ENCODE data around the gene NELL1. TPM values are rescaled to one million over a fixed set of nuclear protein-coding genes. Genes with fewer than 3 reads are reported as not detected.

The NELL1 gene
- total and polyA plus RNA-seq, 2 donors (not counting 1 experiment from before 2014, with no cell fraction given): not detected

- H3K9ac ChIP-seq (ENCODE audit: insufficient read depth, low read length): no peak overlapping the region
- H2AFZ ChIP-seq (ENCODE audit: low read length): no peak overlapping the region
- H3K4me1 ChIP-seq (ENCODE audit: control insufficient read depth, extremely low read depth, insufficient read depth, low read length): no peaks in the 10 kb centered on the region
- H3K27ac ChIP-seq (ENCODE audit: insufficient read depth, low read length): no peak overlapping the region
- no peak for TF ChIP-seq EZH2 (IDR thresholded peaks at IDR 0.05; ENCODE audit: low read length, missing control alignments)
- TF ChIP-seq CTCF (conservative IDR thresholded peaks at IDR 0.05 in 1 of 2, IDR thresholded peaks at IDR 0.05 in 1 of 2; ENCODE audit: low read depth in 1 of 2, low read length in 2 of 2): no peak
- H3K79me2 ChIP-seq (ENCODE audit: control insufficient read depth, insufficient read depth, low read length): no peaks in the 10 kb centered on the region
- no peaks in the 10 kb centered on the region for H4K20me1 ChIP-seq (ENCODE audit: control insufficient read depth, extremely low read depth, insufficient read depth, low read length)
- H3K36me3 ChIP-seq (ENCODE audit: control insufficient read depth, insufficient read depth, low read length): no peaks in the 10 kb centered on the region
- H3K9me3 ChIP-seq (ENCODE audit: control insufficient read depth, insufficient read depth, low read depth, low read length): no peaks in the 10 kb centered on the region
- H3K4me3 ChIP-seq (replicated peaks in 1 of 4; ENCODE audit: control extremely low read depth in 1 of 4, insufficient read depth in 1 of 4, low read depth in 3 of 4, low read length in 4 of 4): no peak overlapping the region
- no peak for DNase-seq (ENCODE audit: low read depth in 2 of 2)
- no peaks in the 10 kb centered on the region for H3K27me3 ChIP-seq (ENCODE audit: control insufficient read depth, insufficient read depth, low read length)
- no peak overlapping the region for H3K4me2 ChIP-seq (ENCODE audit: extremely low read depth, insufficient read depth, low read length)
Measured at GRCh38 chr11:21121991-21122390, 452.6 kb downstream of the NELL1 start.

GRCh38 chr11:21122523-21122922, 453.1 kb downstream of the NELL1 start:
- no peaks in the 10 kb centered on the region for H3K27me3 ChIP-seq (ENCODE audit: control insufficient read depth, insufficient read depth, low read length)
- H3K36me3 ChIP-seq (ENCODE audit: control insufficient read depth, insufficient read depth, low read length): no peaks in the 10 kb centered on the region
- H4K20me1 ChIP-seq (ENCODE audit: control insufficient read depth, extremely low read depth, insufficient read depth, low read length): no peaks in the 10 kb centered on the region
- no peak for TF ChIP-seq EZH2 (IDR thresholded peaks at IDR 0.05; ENCODE audit: low read length, missing control alignments)
- no peak for TF ChIP-seq CTCF (conservative IDR thresholded peaks at IDR 0.05 in 1 of 2, IDR thresholded peaks at IDR 0.05 in 1 of 2; ENCODE audit: low read depth in 1 of 2, low read length in 2 of 2)
- no peak overlapping the region for H3K27ac ChIP-seq (ENCODE audit: insufficient read depth, low read length)
- no peaks in the 10 kb centered on the region for H3K79me2 ChIP-seq (ENCODE audit: control insufficient read depth, insufficient read depth, low read length)
- no peak overlapping the region for H2AFZ ChIP-seq (ENCODE audit: low read length)
- H3K4me3 ChIP-seq (replicated peaks in 1 of 4; ENCODE audit: control extremely low read depth in 1 of 4, insufficient read depth in 1 of 4, low read depth in 3 of 4, low read length in 4 of 4): no peak overlapping the region
- H3K4me1 ChIP-seq (ENCODE audit: control insufficient read depth, extremely low read depth, insufficient read depth, low read length): no peaks in the 10 kb centered on the region
- no peak overlapping the region for H3K4me2 ChIP-seq (ENCODE audit: extremely low read depth, insufficient read depth, low read length)
- no peak for DNase-seq (ENCODE audit: low read depth in 2 of 2)
- no peak overlapping the region for H3K9ac ChIP-seq (ENCODE audit: insufficient read depth, low read length)
- H3K9me3 ChIP-seq (ENCODE audit: control insufficient read depth, insufficient read depth, low read depth, low read length): no peaks in the 10 kb centered on the region

- H4K20me1 ChIP-seq (ENCODE audit: control insufficient read depth, extremely low read depth, insufficient read depth, low read length): no peaks in the 10 kb centered on the region
- no peak overlapping the region for H2AFZ ChIP-seq (ENCODE audit: low read length)
- H3K4me1 ChIP-seq (ENCODE audit: control insufficient read depth, extremely low read depth, insufficient read depth, low read length): no peaks in the 10 kb centered on the region
- no peak overlapping the region for H3K4me3 ChIP-seq (replicated peaks in 1 of 4; ENCODE audit: control extremely low read depth in 1 of 4, insufficient read depth in 1 of 4, low read depth in 3 of 4, low read length in 4 of 4)
- H3K36me3 ChIP-seq (ENCODE audit: control insufficient read depth, insufficient read depth, low read length): no peaks in the 10 kb centered on the region
- H3K79me2 ChIP-seq (ENCODE audit: control insufficient read depth, insufficient read depth, low read length): no peaks in the 10 kb centered on the region
- TF ChIP-seq EZH2 (IDR thresholded peaks at IDR 0.05; ENCODE audit: low read length, missing control alignments) (no peak), CTCF (conservative IDR thresholded peaks at IDR 0.05 in 1 of 2, IDR thresholded peaks at IDR 0.05 in 1 of 2; ENCODE audit: low read depth in 1 of 2, low read length in 2 of 2) (no peak)
- no peaks in the 10 kb centered on the region for H3K9me3 ChIP-seq (ENCODE audit: control insufficient read depth, insufficient read depth, low read depth, low read length)
- no peak overlapping the region for H3K4me2 ChIP-seq (ENCODE audit: extremely low read depth, insufficient read depth, low read length)
- no peak overlapping the region for H3K9ac ChIP-seq (ENCODE audit: insufficient read depth, low read length)
- no peak overlapping the region for H3K27ac ChIP-seq (ENCODE audit: insufficient read depth, low read length)
- DNase-seq (ENCODE audit: low read depth in 2 of 2): no peak
- no peaks in the 10 kb centered on the region for H3K27me3 ChIP-seq (ENCODE audit: control insufficient read depth, insufficient read depth, low read length)
Measured at GRCh38 chr11:21132146-21132720, 462.8 kb downstream of the NELL1 start.
